ENCODE results near the gene CLIC2.
"Not testable (repeated sequence)": the region's sequence is repeated elsewhere in the genome, so short reads cannot be mapped to it uniquely, and the experiment has no call there.

CLIC2 gene

GRCh38 chrX:155330992-155331391, 3.4 kb downstream of the CLIC2 start:
- no peaks in the 10 kb centered on the region for H3K36me3 ChIP-seq (ENCODE audit: control insufficient read depth in 2 of 2, insufficient read depth in 2 of 2, low read length in 2 of 2)
- no peak overlapping the region for H3K27ac ChIP-seq (ENCODE audit: low read depth in 2 of 2, low read length in 2 of 2)
- no peak overlapping the region for H3K4me3 ChIP-seq (ENCODE audit: low read length in 2 of 2)

DNA sequence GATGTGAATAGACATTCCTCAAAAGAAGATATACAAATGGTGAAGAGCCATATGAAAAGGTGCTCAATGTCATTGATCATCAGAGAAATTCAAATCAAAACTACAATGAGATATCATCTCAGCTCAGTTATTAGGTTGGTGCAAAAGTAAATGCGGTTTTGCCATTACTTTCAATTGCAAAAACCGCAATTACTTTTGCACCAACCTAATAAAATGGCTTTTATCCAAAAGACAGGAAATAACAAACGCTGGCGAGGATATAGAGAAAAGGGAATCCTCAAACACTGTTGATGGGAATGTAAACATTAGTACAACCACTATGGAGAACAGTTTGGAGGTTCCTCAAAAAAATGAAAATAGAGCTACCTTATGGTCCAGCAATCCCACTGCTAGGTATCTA, 5.1 kb downstream of the CLIC2 start:
- Histone ChIP-seq H3K27me3 (ENCODE audit: control insufficient read depth in 2 of 2, insufficient read depth in 2 of 2, low read length in 2 of 2) (no peaks in the 10 kb centered on the region), H3K9ac (ENCODE audit: low read depth in 1 of 2, low read length in 2 of 2) (no peak overlapping the region), H3K4me3 (ENCODE audit: low read length in 2 of 2) (no peak overlapping the region), H3K27ac (ENCODE audit: low read depth in 2 of 2, low read length in 2 of 2) (no peak overlapping the region), H3K36me3 (ENCODE audit: control insufficient read depth in 2 of 2, insufficient read depth in 2 of 2, low read length in 2 of 2) (no peaks in the 10 kb centered on the region), H3K4me1 (ENCODE audit: control insufficient read depth in 2 of 2, insufficient read depth in 2 of 2, low read length in 2 of 2) (no peaks in the 10 kb centered on the region), H3K9me3 (ENCODE audit: control insufficient read depth in 2 of 2, low read length in 2 of 2) (no peaks in the 10 kb centered on the region)

More at GRCh38 chrX:155330992-155331391, 3.4 kb downstream of the CLIC2 start:
- Histone ChIP-seq H3K9ac (ENCODE audit: low read depth in 1 of 2, low read length in 2 of 2) (no peak overlapping the region), H3K9me3 (ENCODE audit: control insufficient read depth in 2 of 2, low read length in 2 of 2) (no peaks in the 10 kb centered on the region), H3K27me3 (ENCODE audit: control insufficient read depth in 2 of 2, insufficient read depth in 2 of 2, low read length in 2 of 2) (no peaks in the 10 kb centered on the region), H3K4me1 (ENCODE audit: control insufficient read depth in 2 of 2, insufficient read depth in 2 of 2, low read length in 2 of 2) (no peaks in the 10 kb centered on the region)

GRCh38 chrX:155326610-155327009, 7.8 kb downstream of the CLIC2 start:
- Histone ChIP-seq H3K9me3 (ENCODE audit: control insufficient read depth in 2 of 2, low read length in 2 of 2) (no peaks in the 10 kb centered on the region), H3K4me3 (ENCODE audit: low read length in 2 of 2) (no peak overlapping the region), H3K4me1 (ENCODE audit: control insufficient read depth in 2 of 2, insufficient read depth in 2 of 2, low read length in 2 of 2) (no peaks in the 10 kb centered on the region), H3K9ac (ENCODE audit: low read depth in 1 of 2, low read length in 2 of 2) (no peak overlapping the region), H3K27ac (ENCODE audit: low read depth in 2 of 2, low read length in 2 of 2) (no peak overlapping the region), H3K36me3 (ENCODE audit: control insufficient read depth in 2 of 2, insufficient read depth in 2 of 2, low read length in 2 of 2) (no peaks in the 10 kb centered on the region), H3K27me3 (ENCODE audit: control insufficient read depth in 2 of 2, insufficient read depth in 2 of 2, low read length in 2 of 2) (no peaks in the 10 kb centered on the region)

GRCh38 chrX:155314260-155314659, 20.2 kb downstream of the CLIC2 start:
- Histone ChIP-seq H3K36me3 (ENCODE audit: control insufficient read depth in 2 of 2, insufficient read depth in 2 of 2, low read length in 2 of 2) (no peaks in the 10 kb centered on the region), H3K9me3 (ENCODE audit: control insufficient read depth in 2 of 2, low read length in 2 of 2) (no peaks in the 10 kb centered on the region), H3K4me3 (ENCODE audit: low read length in 2 of 2) (no peak overlapping the region), H3K27me3 (ENCODE audit: control insufficient read depth in 2 of 2, insufficient read depth in 2 of 2, low read length in 2 of 2) (no peaks in the 10 kb centered on the region), H3K4me1 (ENCODE audit: control insufficient read depth in 2 of 2, insufficient read depth in 2 of 2, low read length in 2 of 2) (no peaks in the 10 kb centered on the region), H3K9ac (ENCODE audit: low read depth in 1 of 2, low read length in 2 of 2) (no peak overlapping the region), H3K27ac (ENCODE audit: low read depth in 2 of 2, low read length in 2 of 2) (no peak overlapping the region)

DNA sequence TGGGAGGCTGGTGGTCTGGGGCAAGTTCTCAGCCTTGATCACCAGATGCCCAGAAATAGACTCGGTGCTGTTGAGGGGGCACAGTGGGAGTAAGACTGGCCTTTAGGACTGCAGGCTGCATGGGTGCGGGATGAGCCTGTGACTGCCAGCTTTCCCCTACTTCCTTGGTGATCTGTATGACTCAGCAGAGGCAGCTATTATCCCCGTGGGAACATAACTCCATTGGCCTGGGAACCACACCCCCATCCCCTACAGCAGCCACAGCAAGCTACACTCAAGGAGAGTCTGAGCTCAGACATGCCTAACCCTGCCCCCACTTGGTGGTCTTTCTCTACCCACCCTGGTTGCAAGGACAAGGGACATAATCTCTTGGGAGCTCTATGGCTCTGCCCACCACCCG, 20.6 kb downstream of the CLIC2 start:
- H3K9me3 ChIP-seq (ENCODE audit: control insufficient read depth in 2 of 2, low read length in 2 of 2): no peaks in the 10 kb centered on the region
- no peaks in the 10 kb centered on the region for H3K36me3 ChIP-seq (ENCODE audit: control insufficient read depth in 2 of 2, insufficient read depth in 2 of 2, low read length in 2 of 2)
- H3K4me1 ChIP-seq (ENCODE audit: control insufficient read depth in 2 of 2, insufficient read depth in 2 of 2, low read length in 2 of 2): no peaks in the 10 kb centered on the region
- no peak overlapping the region for H3K27ac ChIP-seq (ENCODE audit: low read depth in 2 of 2, low read length in 2 of 2)
- H3K4me3 ChIP-seq (ENCODE audit: low read length in 2 of 2): no peak overlapping the region
- H3K27me3 ChIP-seq (ENCODE audit: control insufficient read depth in 2 of 2, insufficient read depth in 2 of 2, low read length in 2 of 2): no peaks in the 10 kb centered on the region
- H3K9ac ChIP-seq (ENCODE audit: low read depth in 1 of 2, low read length in 2 of 2): no peak overlapping the region

GRCh38 chrX:155293771-155294170, 40.6 kb downstream of the CLIC2 start:
- Histone ChIP-seq H3K27ac (ENCODE audit: low read depth in 2 of 2, low read length in 2 of 2) (no peak overlapping the region), H3K27me3 (ENCODE audit: control insufficient read depth in 2 of 2, insufficient read depth in 2 of 2, low read length in 2 of 2) (no peaks in the 10 kb centered on the region), H3K9ac (ENCODE audit: low read depth in 1 of 2, low read length in 2 of 2) (no peak overlapping the region), H3K4me3 (ENCODE audit: low read length in 2 of 2) (no peak overlapping the region), H3K36me3 (ENCODE audit: control insufficient read depth in 2 of 2, insufficient read depth in 2 of 2, low read length in 2 of 2) (no peaks in the 10 kb centered on the region), H3K9me3 (ENCODE audit: control insufficient read depth in 2 of 2, low read length in 2 of 2) (no peaks in the 10 kb centered on the region), H3K4me1 (ENCODE audit: control insufficient read depth in 2 of 2, insufficient read depth in 2 of 2, low read length in 2 of 2) (no peaks in the 10 kb centered on the region)

- Histone ChIP-seq H3K9me3 (ENCODE audit: control insufficient read depth in 2 of 2, low read length in 2 of 2) (peaks cover 0 to 2% of the 10 kb centered on the region in 2 donors), H3K4me1 (ENCODE audit: control insufficient read depth in 2 of 2, insufficient read depth in 2 of 2, low read length in 2 of 2) (no peaks in the 10 kb centered on the region), H3K9ac (ENCODE audit: low read depth in 1 of 2, low read length in 2 of 2) (no peak overlapping the region), H3K4me3 (ENCODE audit: low read length in 2 of 2) (no peak overlapping the region), H3K36me3 (ENCODE audit: control insufficient read depth in 2 of 2, insufficient read depth in 2 of 2, low read length in 2 of 2) (no peaks in the 10 kb centered on the region), H3K27me3 (ENCODE audit: control insufficient read depth in 2 of 2, insufficient read depth in 2 of 2, low read length in 2 of 2) (no peaks in the 10 kb centered on the region), H3K27ac (ENCODE audit: low read depth in 2 of 2, low read length in 2 of 2) (no peak overlapping the region)
Observed at GRCh38 chrX:155279873-155280272, 54.5 kb downstream of the CLIC2 start.

DNA sequence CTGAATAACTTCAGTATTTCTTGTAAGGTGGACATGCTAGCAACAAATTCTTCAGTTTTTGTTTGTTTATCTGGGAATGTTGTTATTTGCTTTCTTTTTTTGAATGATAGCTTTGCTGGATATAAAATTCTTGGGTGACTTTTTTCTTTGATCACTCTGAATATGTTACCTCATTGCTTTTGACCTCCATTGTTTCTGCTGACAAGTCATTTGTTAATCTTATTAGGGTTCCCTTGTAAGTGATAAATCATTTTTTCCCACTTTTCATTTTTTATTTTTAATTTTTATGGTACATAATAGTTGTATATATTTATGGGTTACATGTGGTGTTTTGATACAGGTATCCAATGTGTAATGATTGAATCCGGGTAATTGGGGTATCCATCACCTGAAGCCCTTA, 63.4 kb downstream of the CLIC2 start:
- Histone ChIP-seq H3K4me1 (ENCODE audit: control insufficient read depth in 2 of 2, insufficient read depth in 2 of 2, low read length in 2 of 2) (no peaks in the 10 kb centered on the region), H3K36me3 (ENCODE audit: control insufficient read depth in 2 of 2, insufficient read depth in 2 of 2, low read length in 2 of 2) (no peaks in the 10 kb centered on the region), H3K27me3 (ENCODE audit: control insufficient read depth in 2 of 2, insufficient read depth in 2 of 2, low read length in 2 of 2) (no peaks in the 10 kb centered on the region), H3K9me3 (ENCODE audit: control insufficient read depth in 2 of 2, low read length in 2 of 2) (no peaks in the 10 kb centered on the region), H3K27ac (ENCODE audit: low read depth in 2 of 2, low read length in 2 of 2) (no peak overlapping the region), H3K4me3 (ENCODE audit: low read length in 2 of 2) (no peak overlapping the region), H3K9ac (ENCODE audit: low read depth in 1 of 2, low read length in 2 of 2) (no peak overlapping the region)

DNA sequence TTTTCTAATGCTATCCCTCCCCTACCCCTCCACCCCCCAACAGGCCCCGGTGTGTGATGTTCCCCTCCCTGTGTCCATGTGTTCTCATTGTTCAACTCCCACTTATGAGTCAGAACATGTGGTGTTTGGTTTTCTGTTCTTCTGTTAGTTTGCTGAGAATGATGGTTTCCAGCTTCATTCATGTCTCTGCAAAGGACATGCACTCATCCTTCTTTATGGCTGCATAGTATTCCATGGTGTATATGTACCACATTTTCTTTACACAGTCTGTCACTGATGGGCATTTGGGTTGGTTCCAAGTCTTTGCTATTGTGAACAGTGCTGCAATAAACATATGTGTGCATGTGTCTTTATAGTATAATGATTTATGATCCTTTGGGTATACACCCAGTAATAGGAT, 66.4 kb downstream of the CLIC2 start:
- H3K9ac ChIP-seq (ENCODE audit: low read depth in 1 of 2, low read length in 2 of 2); H3K27ac ChIP-seq (ENCODE audit: low read depth in 2 of 2, low read length in 2 of 2); H3K4me3 ChIP-seq (ENCODE audit: low read length in 2 of 2); H3K9me3 ChIP-seq (ENCODE audit: control insufficient read depth in 2 of 2, low read length in 2 of 2); H3K36me3 ChIP-seq (ENCODE audit: control insufficient read depth in 2 of 2, insufficient read depth in 2 of 2, low read length in 2 of 2); H3K27me3 ChIP-seq (ENCODE audit: control insufficient read depth in 2 of 2, insufficient read depth in 2 of 2, low read length in 2 of 2); H3K4me1 ChIP-seq (ENCODE audit: control insufficient read depth in 2 of 2, insufficient read depth in 2 of 2, low read length in 2 of 2): not testable (repeated sequence)

- peaks cover 0 to 3% of the 10 kb centered on the region in 2 donors for H3K27me3 ChIP-seq (ENCODE audit: control insufficient read depth in 2 of 2, insufficient read depth in 2 of 2, low read length in 2 of 2)
- no peak overlapping the region for H3K4me3 ChIP-seq (ENCODE audit: low read length in 2 of 2)
- no peaks in the 10 kb centered on the region for H3K9me3 ChIP-seq (ENCODE audit: control insufficient read depth in 2 of 2, low read length in 2 of 2)
- no peaks in the 10 kb centered on the region for H3K4me1 ChIP-seq (ENCODE audit: control insufficient read depth in 2 of 2, insufficient read depth in 2 of 2, low read length in 2 of 2)
- H3K27ac ChIP-seq (ENCODE audit: low read depth in 2 of 2, low read length in 2 of 2): no peak overlapping the region
- H3K36me3 ChIP-seq (ENCODE audit: control insufficient read depth in 2 of 2, insufficient read depth in 2 of 2, low read length in 2 of 2): no peaks in the 10 kb centered on the region
- H3K9ac ChIP-seq (ENCODE audit: low read depth in 1 of 2, low read length in 2 of 2): no peak overlapping the region
Observed at GRCh38 chrX:155266439-155266838, 68.0 kb downstream of the CLIC2 start.

All from mucosa of rectum (tissue), 2 donors.